WTC11 (cell line): Measurements from ENCODE around the gene HK2. TPM values are rescaled to one million over a fixed set of nuclear protein-coding genes. Genes with fewer than 3 reads are reported as not detected.

Source experiments
- ATAC-seq: fragments of 200-7000 bp; cut with Tn5 transposase; 2 replicates; pipeline ENCODE4 v1.10.0; 2021; ENCODE audit warnings: mild to moderate bottlenecking, moderate library complexity
- CTCF ChIA-PET: fragments of 300-600 bp; sonication (Branson Sonifier 250); formaldehyde crosslinking; loops from one replicate; lab custom pipeline; 2021; ENCODE audit warnings: antibody characterized with exemption; lab: Charles Lee
- POLR2A ChIA-PET: fragments of 350-600 bp; sonication (Branson Sonifier 250); formaldehyde crosslinking; loops from one replicate; lab custom pipeline; 2021; ENCODE audit warnings: antibody characterized with exemption; lab: Charles Lee
- DNase-seq: peaks from one replicate; pipeline ENCODE4 v3.0.0; 2021; ENCODE audit warnings: low spot score
- H3K27ac Mint-ChIP-seq: 2 replicates; pipeline ENCODE4 v1.8.0; 2021; ENCODE audit warnings: mixed read lengths
- H3K27me3 Mint-ChIP-seq: 2 replicates; pipeline ENCODE4 v1.8.0; 2021; ENCODE audit warnings: low read depth, mild to moderate bottlenecking, moderate library complexity, mixed read lengths
- H3K36me3 Mint-ChIP-seq: 2 replicates; pipeline ENCODE4 v1.8.0; 2021; ENCODE audit warnings: mixed read lengths
- H3K4me1 Mint-ChIP-seq: 2 replicates; pipeline ENCODE4 v1.8.0; 2022; ENCODE audit warnings: mixed read lengths
- H3K4me3 Mint-ChIP-seq: 2 replicates; pipeline ENCODE4 v1.8.0; 2021; ENCODE audit warnings: mild to moderate bottlenecking, moderate library complexity, mixed read lengths
- H3K9me3 Mint-ChIP-seq: 2 replicates; pipeline ENCODE4 v1.8.0; 2021; ENCODE audit warnings: mixed read lengths
- FOXJ3 ChIP-seq: sonication (generic); formaldehyde crosslinking; IDR thresholded peaks from 2 replicates; pipeline ENCODE4 v1.9.0; 2021; ENCODE audit warnings: missing genetic modification reagents, mild to moderate bottlenecking, borderline replicate concordance
- GABPB1 ChIP-seq: sonication (generic); formaldehyde crosslinking; IDR thresholded peaks from 2 replicates; pipeline ENCODE4 v1.8.1; 2023; ENCODE audit warnings: mild to moderate bottlenecking, missing genetic modification reagents
- GTF2I ChIP-seq: fragments of 250-450 bp; sonication (Bioruptor Pico); conservative IDR thresholded peaks from 2 replicates; pipeline ENCODE4 v1.4.0; 2021; ENCODE audit warnings: mild to moderate bottlenecking
- HMGA2 ChIP-seq: fragments of 250-450 bp; sonication (Bioruptor Pico); IDR thresholded peaks from 2 replicates; pipeline ENCODE4 v1.4.0; 2021; ENCODE audit warnings: mild to moderate bottlenecking, moderate library complexity
- KAT7 ChIP-seq: sonication (generic); formaldehyde crosslinking; IDR thresholded peaks from 2 replicates; pipeline ENCODE4 v1.8.1; 2023; ENCODE audit warnings: missing genetic modification reagents, mild to moderate bottlenecking, borderline replicate concordance
- OVOL2 ChIP-seq: fragments of 250-450 bp; sonication (Bioruptor Pico); IDR thresholded peaks from 2 replicates; pipeline ENCODE4 v1.9.0; 2021; ENCODE audit warnings: mild to moderate bottlenecking, borderline replicate concordance
- PRRX2 ChIP-seq: fragments of 250-450 bp; sonication (Bioruptor Pico); IDR thresholded peaks from 2 replicates; pipeline ENCODE4 v1.8.0; 2021; ENCODE audit warnings: mild to moderate bottlenecking
- RORB ChIP-seq: fragments of 250-450 bp; sonication (Bioruptor Pico); IDR thresholded peaks from 2 replicates; pipeline ENCODE4 v1.9.0; 2021; ENCODE audit warnings: mild to moderate bottlenecking
- SP1 ChIP-seq: sonication (generic); formaldehyde crosslinking; conservative IDR thresholded peaks from 2 replicates; pipeline ENCODE4 v1.8.1; 2022; ENCODE audit warnings: missing genetic modification reagents
- TEAD1 ChIP-seq: sonication (generic); formaldehyde crosslinking; IDR thresholded peaks from 2 replicates; pipeline ENCODE4 v1.8.0; 2022; ENCODE audit warnings: mild to moderate bottlenecking, missing genetic modification reagents
- ZNF219 ChIP-seq: sonication (generic); formaldehyde crosslinking; IDR thresholded peaks from 2 replicates; pipeline ENCODE4 v1.8.0; 2023; ENCODE audit warnings: missing genetic modification reagents, mild to moderate bottlenecking, borderline replicate concordance
- ZNF317 ChIP-seq: sonication (generic); formaldehyde crosslinking; IDR thresholded peaks from 2 replicates; pipeline ENCODE4 v1.8.1; 2023; ENCODE audit warnings: low read depth, mild to moderate bottlenecking, moderate library complexity, missing genetic modification reagents, borderline replicate concordance
- total RNA-seq: library from RNA; stranded (reverse); gene quantifications from 3 replicates; pipeline ENCODE4 v1.2.3, GENCODE V29; 2021
- TF ChIP-seq, protein P1 (sequence below): sonication (generic); formaldehyde crosslinking; conservative IDR thresholded peaks from 2 replicates; pipeline ENCODE4 v1.8.1; 2023; ENCODE audit warnings: mild to moderate bottlenecking, low read depth, missing genetic modification reagents, moderate library complexity
- TF ChIP-seq, protein P2 (sequence below): sonication (generic); formaldehyde crosslinking; conservative IDR thresholded peaks from 2 replicates; pipeline ENCODE4 v1.8.1; 2022; ENCODE audit warnings: mild to moderate bottlenecking, missing genetic modification reagents
- TF ChIP-seq, protein P3 (sequence below): sonication (generic); formaldehyde crosslinking; IDR thresholded peaks from 2 replicates; pipeline ENCODE4 v1.8.0; 2022; ENCODE audit warnings: mild to moderate bottlenecking, missing genetic modification reagents
- TF ChIP-seq, protein P4 (sequence below): sonication (generic); formaldehyde crosslinking; IDR thresholded peaks from 2 replicates; pipeline ENCODE4 v1.8.0; 2023; ENCODE audit warnings: mild to moderate bottlenecking, missing genetic modification reagents
- TF ChIP-seq, protein P5 (sequence below): sonication (generic); formaldehyde crosslinking; IDR thresholded peaks from 2 replicates; pipeline ENCODE4 v1.8.0; 2022; ENCODE audit warnings: missing genetic modification reagents
- TF ChIP-seq, protein P6 (sequence below): sonication (generic); formaldehyde crosslinking; IDR thresholded peaks from 2 replicates; pipeline ENCODE4 v1.8.1; 2022; ENCODE audit warnings: missing genetic modification reagents, borderline replicate concordance
- TF ChIP-seq, protein P7 (sequence below): sonication (generic); formaldehyde crosslinking; IDR thresholded peaks from 2 replicates; pipeline ENCODE4 v1.8.1; 2023; ENCODE audit warnings: mild to moderate bottlenecking, moderate library complexity, missing genetic modification reagents

Gene HK2
- total RNA-seq, 1 experiment from 2014 or later: 61.6 TPM

- TF ChIP-seq, protein P1, sequence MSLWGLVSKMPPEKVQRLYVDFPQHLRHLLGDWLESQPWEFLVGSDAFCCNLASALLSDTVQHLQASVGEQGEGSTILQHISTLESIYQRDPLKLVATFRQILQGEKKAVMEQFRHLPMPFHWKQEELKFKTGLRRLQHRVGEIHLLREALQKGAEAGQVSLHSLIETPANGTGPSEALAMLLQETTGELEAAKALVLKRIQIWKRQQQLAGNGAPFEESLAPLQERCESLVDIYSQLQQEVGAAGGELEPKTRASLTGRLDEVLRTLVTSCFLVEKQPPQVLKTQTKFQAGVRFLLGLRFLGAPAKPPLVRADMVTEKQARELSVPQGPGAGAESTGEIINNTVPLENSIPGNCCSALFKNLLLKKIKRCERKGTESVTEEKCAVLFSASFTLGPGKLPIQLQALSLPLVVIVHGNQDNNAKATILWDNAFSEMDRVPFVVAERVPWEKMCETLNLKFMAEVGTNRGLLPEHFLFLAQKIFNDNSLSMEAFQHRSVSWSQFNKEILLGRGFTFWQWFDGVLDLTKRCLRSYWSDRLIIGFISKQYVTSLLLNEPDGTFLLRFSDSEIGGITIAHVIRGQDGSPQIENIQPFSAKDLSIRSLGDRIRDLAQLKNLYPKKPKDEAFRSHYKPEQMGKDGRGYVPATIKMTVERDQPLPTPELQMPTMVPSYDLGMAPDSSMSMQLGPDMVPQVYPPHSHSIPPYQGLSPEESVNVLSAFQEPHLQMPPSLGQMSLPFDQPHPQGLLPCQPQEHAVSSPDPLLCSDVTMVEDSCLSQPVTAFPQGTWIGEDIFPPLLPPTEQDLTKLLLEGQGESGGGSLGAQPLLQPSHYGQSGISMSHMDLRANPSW: no peak
- TF ChIP-seq KAT7 (CRISPR knock-in tag): no peak
- no peak for TF ChIP-seq SP1 (CRISPR knock-in tag)
- TF ChIP-seq, protein P2, sequence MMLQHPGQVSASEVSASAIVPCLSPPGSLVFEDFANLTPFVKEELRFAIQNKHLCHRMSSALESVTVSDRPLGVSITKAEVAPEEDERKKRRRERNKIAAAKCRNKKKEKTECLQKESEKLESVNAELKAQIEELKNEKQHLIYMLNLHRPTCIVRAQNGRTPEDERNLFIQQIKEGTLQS (CRISPR knock-in tag): no peak
Measured at GRCh38 chr2:74887445-74887951, 53.6 kb downstream of the HK2 start (continued).

DNA sequence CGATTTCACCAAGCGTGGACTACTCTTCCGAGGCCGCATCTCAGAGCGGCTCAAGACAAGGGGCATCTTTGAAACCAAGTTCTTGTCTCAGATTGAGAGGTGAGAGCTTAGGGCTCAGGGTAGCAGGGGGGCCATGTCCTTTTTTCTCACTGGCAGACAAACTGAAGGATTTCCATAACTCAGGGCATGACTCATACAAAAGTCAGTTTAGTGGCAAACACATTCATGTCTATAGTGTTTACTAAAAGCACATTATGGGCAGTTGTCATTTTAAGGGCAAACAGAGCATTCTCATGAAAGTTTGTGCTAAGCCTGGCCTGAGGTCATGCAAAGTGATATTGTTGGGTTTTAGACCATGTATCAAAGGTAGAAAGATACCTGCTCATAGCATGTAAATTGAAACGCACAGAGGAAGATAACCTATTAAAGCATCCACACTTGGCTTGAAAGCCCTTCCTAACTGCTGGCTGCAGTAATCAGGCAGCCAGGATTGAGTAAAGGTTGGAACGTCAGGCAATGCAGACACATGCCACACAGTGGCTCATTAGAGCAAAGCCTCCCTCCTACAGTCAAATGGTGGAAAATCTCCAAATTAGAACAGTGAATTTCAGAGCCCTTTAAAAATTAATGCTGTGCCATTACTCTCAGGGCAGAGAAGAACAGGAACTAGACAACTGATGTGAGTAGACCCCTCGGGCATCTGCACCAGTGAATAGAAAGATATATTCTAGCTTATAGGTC, 54.2 kb downstream of the HK2 start:
- POLR2A ChIA-PET: no interaction called here
- H3K4me1 Mint-ChIP-seq: no peaks in the 10 kb centered on the region
- H3K27me3 Mint-ChIP-seq: no peaks in the 10 kb centered on the region
- no peak for TF ChIP-seq GTF2I (CRISPR knock-in tag)
- TF ChIP-seq, protein P3, sequence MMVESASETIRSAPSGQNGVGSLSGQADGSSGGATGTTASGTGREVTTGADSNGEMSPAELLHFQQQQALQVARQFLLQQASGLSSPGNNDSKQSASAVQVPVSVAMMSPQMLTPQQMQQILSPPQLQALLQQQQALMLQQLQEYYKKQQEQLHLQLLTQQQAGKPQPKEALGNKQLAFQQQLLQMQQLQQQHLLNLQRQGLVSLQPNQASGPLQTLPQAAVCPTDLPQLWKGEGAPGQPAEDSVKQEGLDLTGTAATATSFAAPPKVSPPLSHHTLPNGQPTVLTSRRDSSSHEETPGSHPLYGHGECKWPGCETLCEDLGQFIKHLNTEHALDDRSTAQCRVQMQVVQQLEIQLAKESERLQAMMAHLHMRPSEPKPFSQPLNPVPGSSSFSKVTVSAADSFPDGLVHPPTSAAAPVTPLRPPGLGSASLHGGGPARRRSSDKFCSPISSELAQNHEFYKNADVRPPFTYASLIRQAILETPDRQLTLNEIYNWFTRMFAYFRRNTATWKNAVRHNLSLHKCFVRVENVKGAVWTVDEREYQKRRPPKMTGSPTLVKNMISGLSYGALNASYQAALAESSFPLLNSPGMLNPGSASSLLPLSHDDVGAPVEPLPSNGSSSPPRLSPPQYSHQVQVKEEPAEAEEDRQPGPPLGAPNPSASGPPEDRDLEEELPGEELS (CRISPR knock-in tag): no peak
- no peak for TF ChIP-seq FOXJ3 (CRISPR knock-in tag)
- no peak for TF ChIP-seq KAT7 (CRISPR knock-in tag)
- TF ChIP-seq, protein P4, sequence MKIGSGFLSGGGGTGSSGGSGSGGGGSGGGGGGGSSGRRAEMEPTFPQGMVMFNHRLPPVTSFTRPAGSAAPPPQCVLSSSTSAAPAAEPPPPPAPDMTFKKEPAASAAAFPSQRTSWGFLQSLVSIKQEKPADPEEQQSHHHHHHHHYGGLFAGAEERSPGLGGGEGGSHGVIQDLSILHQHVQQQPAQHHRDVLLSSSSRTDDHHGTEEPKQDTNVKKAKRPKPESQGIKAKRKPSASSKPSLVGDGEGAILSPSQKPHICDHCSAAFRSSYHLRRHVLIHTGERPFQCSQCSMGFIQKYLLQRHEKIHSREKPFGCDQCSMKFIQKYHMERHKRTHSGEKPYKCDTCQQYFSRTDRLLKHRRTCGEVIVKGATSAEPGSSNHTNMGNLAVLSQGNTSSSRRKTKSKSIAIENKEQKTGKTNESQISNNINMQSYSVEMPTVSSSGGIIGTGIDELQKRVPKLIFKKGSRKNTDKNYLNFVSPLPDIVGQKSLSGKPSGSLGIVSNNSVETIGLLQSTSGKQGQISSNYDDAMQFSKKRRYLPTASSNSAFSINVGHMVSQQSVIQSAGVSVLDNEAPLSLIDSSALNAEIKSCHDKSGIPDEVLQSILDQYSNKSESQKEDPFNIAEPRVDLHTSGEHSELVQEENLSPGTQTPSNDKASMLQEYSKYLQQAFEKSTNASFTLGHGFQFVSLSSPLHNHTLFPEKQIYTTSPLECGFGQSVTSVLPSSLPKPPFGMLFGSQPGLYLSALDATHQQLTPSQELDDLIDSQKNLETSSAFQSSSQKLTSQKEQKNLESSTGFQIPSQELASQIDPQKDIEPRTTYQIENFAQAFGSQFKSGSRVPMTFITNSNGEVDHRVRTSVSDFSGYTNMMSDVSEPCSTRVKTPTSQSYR: no peak
- no peak for TF ChIP-seq ZNF219 (CRISPR knock-in tag)
- TF ChIP-seq TEAD1: no peak
- TF ChIP-seq PRRX2 (CRISPR knock-in tag): no peak
- TF ChIP-seq, protein P5, sequence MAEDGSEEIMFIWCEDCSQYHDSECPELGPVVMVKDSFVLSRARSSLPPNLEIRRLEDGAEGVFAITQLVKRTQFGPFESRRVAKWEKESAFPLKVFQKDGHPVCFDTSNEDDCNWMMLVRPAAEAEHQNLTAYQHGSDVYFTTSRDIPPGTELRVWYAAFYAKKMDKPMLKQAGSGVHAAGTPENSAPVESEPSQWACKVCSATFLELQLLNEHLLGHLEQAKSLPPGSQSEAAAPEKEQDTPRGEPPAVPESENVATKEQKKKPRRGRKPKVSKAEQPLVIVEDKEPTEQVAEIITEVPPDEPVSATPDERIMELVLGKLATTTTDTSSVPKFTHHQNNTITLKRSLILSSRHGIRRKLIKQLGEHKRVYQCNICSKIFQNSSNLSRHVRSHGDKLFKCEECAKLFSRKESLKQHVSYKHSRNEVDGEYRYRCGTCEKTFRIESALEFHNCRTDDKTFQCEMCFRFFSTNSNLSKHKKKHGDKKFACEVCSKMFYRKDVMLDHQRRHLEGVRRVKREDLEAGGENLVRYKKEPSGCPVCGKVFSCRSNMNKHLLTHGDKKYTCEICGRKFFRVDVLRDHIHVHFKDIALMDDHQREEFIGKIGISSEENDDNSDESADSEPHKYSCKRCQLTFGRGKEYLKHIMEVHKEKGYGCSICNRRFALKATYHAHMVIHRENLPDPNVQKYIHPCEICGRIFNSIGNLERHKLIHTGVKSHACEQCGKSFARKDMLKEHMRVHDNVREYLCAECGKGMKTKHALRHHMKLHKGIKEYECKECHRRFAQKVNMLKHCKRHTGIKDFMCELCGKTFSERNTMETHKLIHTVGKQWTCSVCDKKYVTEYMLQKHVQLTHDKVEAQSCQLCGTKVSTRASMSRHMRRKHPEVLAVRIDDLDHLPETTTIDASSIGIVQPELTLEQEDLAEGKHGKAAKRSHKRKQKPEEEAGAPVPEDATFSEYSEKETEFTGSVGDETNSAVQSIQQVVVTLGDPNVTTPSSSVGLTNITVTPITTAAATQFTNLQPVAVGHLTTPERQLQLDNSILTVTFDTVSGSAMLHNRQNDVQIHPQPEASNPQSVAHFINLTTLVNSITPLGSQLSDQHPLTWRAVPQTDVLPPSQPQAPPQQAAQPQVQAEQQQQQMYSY (CRISPR knock-in tag): no peak
- no peak for TF ChIP-seq HMGA2 (CRISPR knock-in tag)
- TF ChIP-seq, protein P6, sequence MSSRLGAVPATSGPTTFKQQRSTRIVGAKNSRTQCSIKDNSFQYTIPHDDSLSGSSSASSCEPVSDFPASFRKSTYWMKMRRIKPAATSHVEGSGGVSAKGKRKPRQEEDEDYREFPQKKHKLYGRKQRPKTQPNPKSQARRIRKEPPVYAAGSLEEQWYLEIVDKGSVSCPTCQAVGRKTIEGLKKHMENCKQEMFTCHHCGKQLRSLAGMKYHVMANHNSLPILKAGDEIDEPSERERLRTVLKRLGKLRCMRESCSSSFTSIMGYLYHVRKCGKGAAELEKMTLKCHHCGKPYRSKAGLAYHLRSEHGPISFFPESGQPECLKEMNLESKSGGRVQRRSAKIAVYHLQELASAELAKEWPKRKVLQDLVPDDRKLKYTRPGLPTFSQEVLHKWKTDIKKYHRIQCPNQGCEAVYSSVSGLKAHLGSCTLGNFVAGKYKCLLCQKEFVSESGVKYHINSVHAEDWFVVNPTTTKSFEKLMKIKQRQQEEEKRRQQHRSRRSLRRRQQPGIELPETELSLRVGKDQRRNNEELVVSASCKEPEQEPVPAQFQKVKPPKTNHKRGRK (CRISPR knock-in tag): no peak
- TF ChIP-seq GABPB1 (CRISPR knock-in tag): no peak
- no peak for TF ChIP-seq RORB
- TF ChIP-seq, protein P7, sequence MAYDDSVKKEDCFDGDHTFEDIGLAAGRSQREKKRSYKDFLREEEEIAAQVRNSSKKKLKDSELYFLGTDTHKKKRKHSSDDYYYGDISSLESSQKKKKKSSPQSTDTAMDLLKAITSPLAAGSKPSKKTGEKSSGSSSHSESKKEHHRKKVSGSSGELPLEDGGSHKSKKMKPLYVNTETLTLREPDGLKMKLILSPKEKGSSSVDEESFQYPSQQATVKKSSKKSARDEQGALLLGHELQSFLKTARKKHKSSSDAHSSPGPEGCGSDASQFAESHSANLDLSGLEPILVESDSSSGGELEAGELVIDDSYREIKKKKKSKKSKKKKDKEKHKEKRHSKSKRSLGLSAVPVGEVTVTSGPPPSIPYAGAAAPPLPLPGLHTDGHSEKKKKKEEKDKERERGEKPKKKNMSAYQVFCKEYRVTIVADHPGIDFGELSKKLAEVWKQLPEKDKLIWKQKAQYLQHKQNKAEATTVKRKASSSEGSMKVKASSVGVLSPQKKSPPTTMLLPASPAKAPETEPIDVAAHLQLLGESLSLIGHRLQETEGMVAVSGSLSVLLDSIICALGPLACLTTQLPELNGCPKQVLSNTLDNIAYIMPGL (CRISPR knock-in tag): no peak
- TF ChIP-seq ZNF317 (CRISPR knock-in tag): no peak
- TF ChIP-seq, protein P2 (CRISPR knock-in tag): no peak
- TF ChIP-seq OVOL2: no peak

More for the DNA sequence above, 54.2 kb downstream of the HK2 start:
- H3K9me3 Mint-ChIP-seq: no peaks in the 10 kb centered on the region
- H3K36me3 Mint-ChIP-seq: peaks cover 97% of the 10 kb centered on the region
- no peak overlapping the region for H3K27ac Mint-ChIP-seq
- H3K4me3 Mint-ChIP-seq: no peak overlapping the region
- no peak for DNase-seq
- ATAC-seq: no peak
- CTCF ChIA-PET: no interaction called here
